Measurements from ENCODE around the gene KRT86.
"Not testable (repeated sequence)": the region's sequence is repeated elsewhere in the genome, so short reads cannot be mapped to it uniquely, and the experiment has no call there.

KRT86 gene

GRCh38 chr12:52312086-52312485, 37.6 kb downstream of the KRT86 start:
- H3K27me3 ChIP-seq (ENCODE audit: insufficient read depth, insufficient read length): peaks cover 45% of the 10 kb centered on the region
- H3K4me3 ChIP-seq (ENCODE audit: insufficient read length, low read depth): no peak overlapping the region
- TF ChIP-seq SUZ12 (IDR thresholded peaks at IDR 0.05; ENCODE audit: extremely low read depth, insufficient read depth, insufficient read length) (no peak), ZNF274 (IDR thresholded peaks at IDR 0.05; ENCODE audit: low read depth, low read length) (no peak), YY1 (IDR thresholded peaks at IDR 0.05; ENCODE audit: insufficient read depth, insufficient read length) (no peak)
- peaks cover 2% of the 10 kb centered on the region for H3K4me1 ChIP-seq (ENCODE audit: insufficient read depth, insufficient read length)
- H3K36me3 ChIP-seq (ENCODE audit: insufficient read depth, insufficient read length, low read length): no peaks in the 10 kb centered on the region
- DNase-seq (ENCODE audit: low read depth, low spot score): no peak
- H3K9me3 ChIP-seq (ENCODE audit: insufficient read depth, low read length): no peaks in the 10 kb centered on the region
- no peak overlapping the region for H3K9ac ChIP-seq (ENCODE audit: insufficient read length, low read depth)

GRCh38 chr12:52313461-52313860, 39.0 kb downstream of the KRT86 start:
- Histone ChIP-seq H3K27me3 (ENCODE audit: insufficient read depth, insufficient read length) (peaks cover 32% of the 10 kb centered on the region), H3K9ac (ENCODE audit: insufficient read length, low read depth) (no peak overlapping the region), H3K36me3 (ENCODE audit: insufficient read depth, insufficient read length, low read length) (no peaks in the 10 kb centered on the region), H3K9me3 (ENCODE audit: insufficient read depth, low read length) (no peaks in the 10 kb centered on the region), H3K4me1 (ENCODE audit: insufficient read depth, insufficient read length) (peaks cover 2% of the 10 kb centered on the region), H3K4me3 (ENCODE audit: insufficient read length, low read depth) (no peak overlapping the region)
- TF ChIP-seq SUZ12 (IDR thresholded peaks at IDR 0.05; ENCODE audit: extremely low read depth, insufficient read depth, insufficient read length): no peak
- no peak for TF ChIP-seq ZNF274 (IDR thresholded peaks at IDR 0.05; ENCODE audit: low read depth, low read length)
- TF ChIP-seq YY1 (IDR thresholded peaks at IDR 0.05; ENCODE audit: insufficient read depth, insufficient read length): no peak
- DNase-seq (ENCODE audit: low read depth, low spot score): no peak

DNA sequence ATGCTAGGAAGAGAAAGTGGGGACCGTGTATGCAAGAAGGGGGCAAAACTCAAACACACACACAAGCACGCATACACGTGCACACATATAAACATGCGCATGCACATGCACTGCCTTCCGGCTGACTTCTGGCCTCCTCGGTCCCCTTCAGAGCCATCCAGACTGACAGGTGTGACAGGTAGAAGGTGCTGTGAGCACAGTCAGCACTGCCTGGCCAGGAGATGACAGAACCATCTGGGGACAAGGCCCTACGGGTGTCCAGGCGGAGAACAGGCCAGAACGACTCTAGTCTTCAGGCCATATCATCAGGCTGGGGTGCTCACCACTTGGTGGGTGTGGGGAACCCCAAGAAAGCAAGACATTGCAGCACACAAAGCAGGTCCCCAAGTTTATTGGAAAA, 39.5 kb downstream of the KRT86 start:
- no peak overlapping the region for H3K4me3 ChIP-seq (ENCODE audit: insufficient read length, low read depth)
- H3K27me3 ChIP-seq (ENCODE audit: insufficient read depth, insufficient read length): peaks cover 29% of the 10 kb centered on the region
- TF ChIP-seq SUZ12 (IDR thresholded peaks at IDR 0.05; ENCODE audit: extremely low read depth, insufficient read depth, insufficient read length) (no peak), ZNF274 (IDR thresholded peaks at IDR 0.05; ENCODE audit: low read depth, low read length) (no peak)
- no peaks in the 10 kb centered on the region for H3K9me3 ChIP-seq (ENCODE audit: insufficient read depth, low read length)
- H3K4me1 ChIP-seq (ENCODE audit: insufficient read depth, insufficient read length): peaks cover 3% of the 10 kb centered on the region
- DNase-seq (ENCODE audit: low read depth, low spot score): no peak
- no peaks in the 10 kb centered on the region for H3K36me3 ChIP-seq (ENCODE audit: insufficient read depth, insufficient read length, low read length)
- no peak overlapping the region for H3K9ac ChIP-seq (ENCODE audit: insufficient read length, low read depth)

GRCh38 chr12:52314511-52314910, 40.1 kb downstream of the KRT86 start:
- Histone ChIP-seq H3K9me3 (ENCODE audit: insufficient read depth, low read length) (no peaks in the 10 kb centered on the region), H3K27me3 (ENCODE audit: insufficient read depth, insufficient read length) (peaks cover 24% of the 10 kb centered on the region), H3K36me3 (ENCODE audit: insufficient read depth, insufficient read length, low read length) (no peaks in the 10 kb centered on the region), H3K4me1 (ENCODE audit: insufficient read depth, insufficient read length) (peaks cover 2% of the 10 kb centered on the region), H3K4me3 (ENCODE audit: insufficient read length, low read depth) (no peak overlapping the region), H3K9ac (ENCODE audit: insufficient read length, low read depth) (no peak overlapping the region)
- TF ChIP-seq ZNF274 (IDR thresholded peaks at IDR 0.05; ENCODE audit: low read depth, low read length) (no peak), SUZ12 (IDR thresholded peaks at IDR 0.05; ENCODE audit: extremely low read depth, insufficient read depth, insufficient read length) (no peak), YY1 (IDR thresholded peaks at IDR 0.05; ENCODE audit: insufficient read depth, insufficient read length) (no peak)
- DNase-seq (ENCODE audit: low read depth, low spot score): no peak

GRCh38 chr12:52315721-52316120, 41.3 kb downstream of the KRT86 start:
- not testable (repeated sequence) for DNase-seq (ENCODE audit: low read depth, low spot score); H3K36me3 ChIP-seq (ENCODE audit: insufficient read depth, insufficient read length, low read length)

GRCh38 chr12:52316290-52316689, 41.8 kb downstream of the KRT86 start:
- Histone ChIP-seq H3K9ac (ENCODE audit: insufficient read length, low read depth) (no peak overlapping the region), H3K27me3 (ENCODE audit: insufficient read depth, insufficient read length) (peaks cover 13% of the 10 kb centered on the region), H3K9me3 (ENCODE audit: insufficient read depth, low read length) (no peaks in the 10 kb centered on the region), H3K4me1 (ENCODE audit: insufficient read depth, insufficient read length) (peaks cover 2% of the 10 kb centered on the region), H3K36me3 (ENCODE audit: insufficient read depth, insufficient read length, low read length) (no peaks in the 10 kb centered on the region), H3K4me3 (ENCODE audit: insufficient read length, low read depth) (no peak overlapping the region)
- DNase-seq (ENCODE audit: low read depth, low spot score): no peak
- TF ChIP-seq SUZ12 (IDR thresholded peaks at IDR 0.05; ENCODE audit: extremely low read depth, insufficient read depth, insufficient read length) (no peak), ZNF274 (IDR thresholded peaks at IDR 0.05; ENCODE audit: low read depth, low read length) (no peak), YY1 (IDR thresholded peaks at IDR 0.05; ENCODE audit: insufficient read depth, insufficient read length) (no peak)

More at GRCh38 chr12:52315721-52316120, 41.3 kb downstream of the KRT86 start:
- not testable (repeated sequence) for H3K4me1 ChIP-seq (ENCODE audit: insufficient read depth, insufficient read length); H3K9ac ChIP-seq (ENCODE audit: insufficient read length, low read depth); H3K9me3 ChIP-seq (ENCODE audit: insufficient read depth, low read length); H3K4me3 ChIP-seq (ENCODE audit: insufficient read length, low read depth)
- peaks cover 13% of the 10 kb centered on the region for H3K27me3 ChIP-seq (ENCODE audit: insufficient read depth, insufficient read length)

DNA sequence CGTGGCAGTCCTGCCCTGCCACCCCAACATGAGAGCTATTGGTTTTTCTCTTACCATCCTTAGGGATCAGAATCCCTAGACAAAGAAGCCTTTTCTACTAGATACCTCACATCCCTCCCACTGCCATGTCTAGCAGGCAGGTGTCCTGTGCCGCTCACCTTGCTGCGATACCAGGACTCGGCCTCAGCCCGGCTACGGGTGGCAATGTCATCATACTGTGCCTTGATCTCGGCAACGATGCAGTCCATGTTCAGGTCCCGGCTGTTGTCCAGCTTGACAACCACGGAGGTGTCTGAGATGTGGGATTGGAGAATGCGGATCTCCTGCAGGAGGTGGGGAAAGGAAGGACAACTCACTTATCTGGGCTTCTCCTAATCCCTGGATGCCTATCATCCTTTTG, 42.3 kb downstream of the KRT86 start:
- Histone ChIP-seq H3K27me3 (ENCODE audit: insufficient read depth, insufficient read length) (peaks cover 13% of the 10 kb centered on the region), H3K36me3 (ENCODE audit: insufficient read depth, insufficient read length, low read length) (no peaks in the 10 kb centered on the region), H3K9ac (ENCODE audit: insufficient read length, low read depth) (no peak overlapping the region), H3K4me1 (ENCODE audit: insufficient read depth, insufficient read length) (peaks cover 2% of the 10 kb centered on the region), H3K4me3 (ENCODE audit: insufficient read length, low read depth) (no peak overlapping the region), H3K9me3 (ENCODE audit: insufficient read depth, low read length) (no peaks in the 10 kb centered on the region)
- TF ChIP-seq YY1 (IDR thresholded peaks at IDR 0.05; ENCODE audit: insufficient read depth, insufficient read length) (no peak), SUZ12 (IDR thresholded peaks at IDR 0.05; ENCODE audit: extremely low read depth, insufficient read depth, insufficient read length) (no peak), ZNF274 (IDR thresholded peaks at IDR 0.05; ENCODE audit: low read depth, low read length) (no peak)
- DNase-seq (ENCODE audit: low read depth, low spot score): no peak

- no peak overlapping the region for H3K4me3 ChIP-seq (ENCODE audit: insufficient read length, low read depth)
- no peak overlapping the region for H3K9ac ChIP-seq (ENCODE audit: insufficient read length, low read depth)
- no peaks in the 10 kb centered on the region for H3K9me3 ChIP-seq (ENCODE audit: insufficient read depth, low read length)
- H3K27me3 ChIP-seq (ENCODE audit: insufficient read depth, insufficient read length): peaks cover 11% of the 10 kb centered on the region
- peaks cover 2% of the 10 kb centered on the region for H3K4me1 ChIP-seq (ENCODE audit: insufficient read depth, insufficient read length)
- no peak for TF ChIP-seq ZNF274 (IDR thresholded peaks at IDR 0.05; ENCODE audit: low read depth, low read length)
- TF ChIP-seq SUZ12 (IDR thresholded peaks at IDR 0.05; ENCODE audit: extremely low read depth, insufficient read depth, insufficient read length): no peak
- no peak for TF ChIP-seq YY1 (IDR thresholded peaks at IDR 0.05; ENCODE audit: insufficient read depth, insufficient read length)
- no peaks in the 10 kb centered on the region for H3K36me3 ChIP-seq (ENCODE audit: insufficient read depth, insufficient read length, low read length)
- no peak for DNase-seq (ENCODE audit: low read depth, low spot score)
Observed at GRCh38 chr12:52317468-52318052, 43.1 kb downstream of the KRT86 start.

Measured in NT2/D1 (cell line).